Loucy (cell line): ENCODE results near the gene ZP3.
"Not testable (repeated sequence)": the region's sequence is repeated elsewhere in the genome, so short reads cannot be mapped to it uniquely, and the experiment has no call there.

Experiments
- H2AFZ ChIP-seq: fragments of 200-600 bp; sonication (generic); 2 replicates; pipeline ENCODE4 v1.6.0; 2016; ENCODE audit warnings: antibody characterized with exemption, mild to moderate bottlenecking, low read length, moderate library complexity
- H3F3A ChIP-seq: fragments of 200-600 bp; 2 replicates; pipeline ENCODE4 v1.6.0; 2016; ENCODE audit warnings: antibody characterized with exemption, low read depth, mild to moderate bottlenecking
- H3K27me3 ChIP-seq: fragments of 200-600 bp; sonication (generic); 2 replicates; pipeline ENCODE4 v1.6.1; 2014; ENCODE audit warnings: low read length, mild to moderate bottlenecking; ENCODE audit not compliant: insufficient read depth, poor library complexity, severe bottlenecking
- H3K36me3 ChIP-seq: fragments of 200-600 bp; sonication (generic); 2 replicates; pipeline ENCODE4 v1.6.1; 2016; ENCODE audit warnings: low read length; ENCODE audit not compliant: insufficient read depth
- H3K4me1 ChIP-seq: fragments of 200-600 bp; sonication (generic); 2 replicates; pipeline ENCODE4 v1.5.1; 2014; ENCODE audit warnings: low read length, mild to moderate bottlenecking; ENCODE audit not compliant: insufficient read depth, poor library complexity, severe bottlenecking
- H3K4me2 ChIP-seq: fragments of 200-600 bp; sonication (generic); 2 replicates; pipeline ENCODE4 v1.6.0; 2014; ENCODE audit warnings: antibody characterized with exemption, low read length, low read depth, mild to moderate bottlenecking; ENCODE audit not compliant: poor library complexity, severe bottlenecking
- H3K4me3 ChIP-seq: fragments of 200-600 bp; sonication (generic); 2 replicates; pipeline ENCODE4 v1.5.1; 2014; ENCODE audit warnings: low read length, mild to moderate bottlenecking, mixed read lengths; ENCODE audit not compliant: poor library complexity, severe bottlenecking
- H3K79me2 ChIP-seq: fragments of 200-600 bp; sonication (generic); 2 replicates; pipeline ENCODE4 v1.6.1; 2014; ENCODE audit warnings: low read length; ENCODE audit not compliant: insufficient read depth
- H3K9ac ChIP-seq: fragments of 200-600 bp; sonication (generic); 2 replicates; pipeline ENCODE4 v1.6.0; 2014; ENCODE audit warnings: mild to moderate bottlenecking, low read depth, low read length, moderate library complexity; ENCODE audit not compliant: poor library complexity, severe bottlenecking
- H3K9me2 ChIP-seq: fragments of 200-600 bp; sonication (generic); replicated peaks from 2 replicates; pipeline ENCODE4 v1.6.1; 2016; ENCODE audit warnings: low read depth, low read length, mixed read lengths
- H3K9me3 ChIP-seq: fragments of 200-600 bp; sonication (generic); 2 replicates; pipeline ENCODE4 v1.6.1; 2014; ENCODE audit warnings: mild to moderate bottlenecking, antibody characterized with exemption, low read length, low read depth; ENCODE audit not compliant: insufficient read depth
- H4K20me1 ChIP-seq: fragments of 200-600 bp; sonication (generic); 2 replicates; pipeline ENCODE4 v1.6.0; 2014; ENCODE audit warnings: antibody characterized with exemption, low read length, mild to moderate bottlenecking; ENCODE audit not compliant: insufficient read depth, poor library complexity, severe bottlenecking
- EZH2phosphoT487 ChIP-seq: fragments of 200-600 bp; IDR thresholded peaks from 2 replicates; pipeline ENCODE4 v1.6.1; 2018; ENCODE audit warnings: antibody characterized with exemption, mild to moderate bottlenecking, moderate library complexity, borderline replicate concordance
- TF ChIP-seq, protein P1 (sequence below): fragments of 200-600 bp; sonication (generic); conservative IDR thresholded peaks from 2 replicates; pipeline ENCODE4 v1.5.1; 2014; ENCODE audit warnings: mild to moderate bottlenecking, antibody characterized with exemption, low read length

Gene ZP3

DNA sequence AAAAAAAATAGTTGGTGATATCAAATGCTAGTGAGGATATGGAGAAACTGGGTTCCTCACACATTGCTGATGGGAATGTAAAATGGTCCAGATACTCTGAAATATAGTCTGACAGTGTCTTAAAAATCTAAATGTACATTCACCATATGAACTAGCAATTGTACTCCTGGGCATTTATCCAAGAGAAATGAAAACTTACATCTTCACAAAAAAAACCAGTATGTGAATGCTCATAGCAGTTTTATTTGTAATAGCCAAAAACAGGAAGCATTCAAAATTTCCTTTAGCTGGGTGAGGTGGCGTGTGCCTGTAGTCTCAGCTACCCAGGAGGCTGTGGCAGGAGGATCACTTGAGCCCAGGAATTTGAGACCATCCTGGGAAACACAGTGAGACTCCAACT, 13.1 kb upstream of the ZP3 start:
- H3K27me3 ChIP-seq: no peaks in the 10 kb centered on the region
- H3K9me3 ChIP-seq: no peaks in the 10 kb centered on the region
- H2AFZ ChIP-seq: no peak overlapping the region
- TF ChIP-seq, protein P1, sequence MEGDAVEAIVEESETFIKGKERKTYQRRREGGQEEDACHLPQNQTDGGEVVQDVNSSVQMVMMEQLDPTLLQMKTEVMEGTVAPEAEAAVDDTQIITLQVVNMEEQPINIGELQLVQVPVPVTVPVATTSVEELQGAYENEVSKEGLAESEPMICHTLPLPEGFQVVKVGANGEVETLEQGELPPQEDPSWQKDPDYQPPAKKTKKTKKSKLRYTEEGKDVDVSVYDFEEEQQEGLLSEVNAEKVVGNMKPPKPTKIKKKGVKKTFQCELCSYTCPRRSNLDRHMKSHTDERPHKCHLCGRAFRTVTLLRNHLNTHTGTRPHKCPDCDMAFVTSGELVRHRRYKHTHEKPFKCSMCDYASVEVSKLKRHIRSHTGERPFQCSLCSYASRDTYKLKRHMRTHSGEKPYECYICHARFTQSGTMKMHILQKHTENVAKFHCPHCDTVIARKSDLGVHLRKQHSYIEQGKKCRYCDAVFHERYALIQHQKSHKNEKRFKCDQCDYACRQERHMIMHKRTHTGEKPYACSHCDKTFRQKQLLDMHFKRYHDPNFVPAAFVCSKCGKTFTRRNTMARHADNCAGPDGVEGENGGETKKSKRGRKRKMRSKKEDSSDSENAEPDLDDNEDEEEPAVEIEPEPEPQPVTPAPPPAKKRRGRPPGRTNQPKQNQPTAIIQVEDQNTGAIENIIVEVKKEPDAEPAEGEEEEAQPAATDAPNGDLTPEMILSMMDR: no peak
- no peak for TF ChIP-seq EZH2phosphoT487
- no peak overlapping the region for H3K9ac ChIP-seq
- H3F3A ChIP-seq: no peaks in the 10 kb centered on the region
- no peaks in the 10 kb centered on the region for H3K79me2 ChIP-seq
- H3K4me1 ChIP-seq: no peaks in the 10 kb centered on the region
- H3K9me2 ChIP-seq: no peaks in the 10 kb centered on the region
- H3K4me2 ChIP-seq: no peak overlapping the region
- H3K4me3 ChIP-seq: no peak overlapping the region
- no peaks in the 10 kb centered on the region for H3K36me3 ChIP-seq
- no peaks in the 10 kb centered on the region for H4K20me1 ChIP-seq

DNA sequence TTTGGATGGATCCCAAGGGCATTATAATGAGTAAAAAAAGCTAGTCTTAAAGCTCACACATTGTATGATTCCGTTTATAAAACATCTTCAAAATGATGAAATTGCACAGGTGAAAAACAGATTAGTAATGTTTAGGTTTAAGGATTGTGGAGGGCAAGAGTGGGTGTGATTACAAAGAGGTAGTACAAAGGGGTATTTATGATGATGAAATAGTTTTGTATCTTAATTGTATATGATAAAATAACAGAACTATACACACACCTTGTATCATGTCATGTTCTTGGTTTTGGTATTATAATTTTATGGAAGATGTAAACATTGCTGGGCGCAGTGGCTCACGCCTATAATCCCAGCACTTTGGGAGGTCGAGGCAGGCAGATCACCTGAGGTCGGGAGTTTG, 12.5 kb upstream of the ZP3 start:
- H3K9me2 ChIP-seq: no peaks in the 10 kb centered on the region
- TF ChIP-seq, protein P1: no peak
- no peak for TF ChIP-seq EZH2phosphoT487
- H3K9me3 ChIP-seq: no peaks in the 10 kb centered on the region
- no peaks in the 10 kb centered on the region for H3K27me3 ChIP-seq
- H3K9ac ChIP-seq: no peak overlapping the region
- H3K36me3 ChIP-seq: no peaks in the 10 kb centered on the region
- H3K4me1 ChIP-seq: no peaks in the 10 kb centered on the region
- H3K4me2 ChIP-seq: no peak overlapping the region
- H3F3A ChIP-seq: no peaks in the 10 kb centered on the region
- no peak overlapping the region for H3K4me3 ChIP-seq
- no peaks in the 10 kb centered on the region for H4K20me1 ChIP-seq
- no peak overlapping the region for H2AFZ ChIP-seq
- H3K79me2 ChIP-seq: no peaks in the 10 kb centered on the region

DNA sequence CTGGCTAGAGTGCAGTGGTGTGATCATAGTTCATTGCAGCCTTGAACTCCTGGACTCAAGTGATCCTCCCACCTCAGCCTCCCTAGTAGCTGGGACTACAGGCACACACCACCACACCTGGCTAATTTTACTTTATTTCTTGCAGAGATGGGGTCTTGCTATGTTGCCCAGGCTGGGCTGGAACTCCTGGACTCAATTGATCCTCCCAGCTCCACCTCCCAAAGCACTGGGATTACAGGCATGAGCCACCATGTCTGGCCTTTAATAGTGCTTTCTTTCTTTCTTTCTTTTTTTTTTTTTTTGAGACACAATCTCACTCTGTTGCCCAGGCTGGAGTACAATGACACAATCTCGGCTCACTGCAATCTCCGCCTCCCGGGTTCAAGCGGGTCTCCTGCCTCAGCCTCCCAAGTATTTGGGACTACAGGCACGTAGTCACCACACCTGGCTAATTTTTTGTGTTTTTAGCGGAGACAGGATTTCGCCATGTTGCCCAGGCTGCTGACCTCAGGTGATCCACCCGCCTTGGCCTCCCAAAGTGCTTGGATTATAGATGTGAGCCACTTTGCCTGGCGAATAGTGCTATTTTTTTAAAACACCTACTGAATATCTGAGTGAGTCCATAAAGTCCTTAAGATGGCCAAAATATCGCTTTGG, 7.0 kb upstream of the ZP3 start:
- H3K9me3 ChIP-seq, H2AFZ ChIP-seq, H3K4me2 ChIP-seq, H3K9me2 ChIP-seq, H3K36me3 ChIP-seq, H3K4me3 ChIP-seq, H3K27me3 ChIP-seq, H3K4me1 ChIP-seq, H4K20me1 ChIP-seq, H3K9ac ChIP-seq, H3F3A ChIP-seq, H3K79me2 ChIP-seq: not testable (repeated sequence)

DNA sequence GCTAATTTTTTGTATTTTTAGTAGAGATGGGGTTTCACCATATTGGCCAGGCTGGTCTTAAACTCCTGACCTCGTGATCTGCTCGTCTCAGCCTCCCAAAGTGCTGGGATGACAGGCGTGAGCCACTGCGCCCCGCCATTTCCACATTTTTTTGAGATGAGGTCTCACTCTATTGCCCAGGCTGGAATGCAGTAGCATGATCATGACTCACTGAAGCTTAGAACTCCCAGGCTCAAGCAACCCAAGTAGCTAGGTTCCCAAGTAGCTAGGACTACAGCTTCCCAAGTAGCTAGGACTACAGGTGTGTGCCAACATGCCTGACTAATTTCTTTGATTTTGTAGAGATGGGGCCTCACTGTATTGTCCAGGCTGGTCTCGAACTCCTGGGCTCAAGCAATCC, 3.7 kb upstream of the ZP3 start:
- not testable (repeated sequence) for H3K9me3 ChIP-seq, H3K36me3 ChIP-seq, H3K9me2 ChIP-seq, H3K9ac ChIP-seq, H3K4me3 ChIP-seq, H3F3A ChIP-seq, H3K4me1 ChIP-seq, H4K20me1 ChIP-seq, H3K27me3 ChIP-seq, H3K79me2 ChIP-seq, H3K4me2 ChIP-seq, H2AFZ ChIP-seq
